Measurements from ENCODE around the gene CCNE1.

CCNE1 gene

DNA sequence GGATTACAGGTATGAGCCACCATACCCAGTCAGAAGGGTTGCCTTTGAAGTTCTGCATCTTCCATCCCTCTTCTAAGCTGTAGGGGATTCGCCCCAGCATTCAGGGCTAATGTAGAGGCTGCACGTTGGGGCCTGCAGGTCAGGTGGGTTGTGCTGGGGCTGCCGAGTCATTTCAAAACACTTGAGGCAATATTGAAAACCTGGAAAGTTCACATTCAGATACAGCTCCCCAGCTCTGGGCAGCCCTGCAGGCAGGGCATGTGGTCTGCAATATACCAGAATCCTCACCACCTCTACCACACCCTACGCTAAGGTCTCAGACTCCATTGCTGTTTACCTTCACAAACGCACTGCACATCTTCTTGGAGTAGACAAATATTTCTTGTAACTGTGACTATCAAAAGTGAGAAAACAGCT lies 24.6 kb downstream of the CCNE1 start:
- no peak for TF ChIP-seq SIN3A (IDR thresholded peaks at IDR 0.05; ENCODE audit: borderline replicate concordance, insufficient read depth, low read length)
- TF ChIP-seq, protein P1, sequence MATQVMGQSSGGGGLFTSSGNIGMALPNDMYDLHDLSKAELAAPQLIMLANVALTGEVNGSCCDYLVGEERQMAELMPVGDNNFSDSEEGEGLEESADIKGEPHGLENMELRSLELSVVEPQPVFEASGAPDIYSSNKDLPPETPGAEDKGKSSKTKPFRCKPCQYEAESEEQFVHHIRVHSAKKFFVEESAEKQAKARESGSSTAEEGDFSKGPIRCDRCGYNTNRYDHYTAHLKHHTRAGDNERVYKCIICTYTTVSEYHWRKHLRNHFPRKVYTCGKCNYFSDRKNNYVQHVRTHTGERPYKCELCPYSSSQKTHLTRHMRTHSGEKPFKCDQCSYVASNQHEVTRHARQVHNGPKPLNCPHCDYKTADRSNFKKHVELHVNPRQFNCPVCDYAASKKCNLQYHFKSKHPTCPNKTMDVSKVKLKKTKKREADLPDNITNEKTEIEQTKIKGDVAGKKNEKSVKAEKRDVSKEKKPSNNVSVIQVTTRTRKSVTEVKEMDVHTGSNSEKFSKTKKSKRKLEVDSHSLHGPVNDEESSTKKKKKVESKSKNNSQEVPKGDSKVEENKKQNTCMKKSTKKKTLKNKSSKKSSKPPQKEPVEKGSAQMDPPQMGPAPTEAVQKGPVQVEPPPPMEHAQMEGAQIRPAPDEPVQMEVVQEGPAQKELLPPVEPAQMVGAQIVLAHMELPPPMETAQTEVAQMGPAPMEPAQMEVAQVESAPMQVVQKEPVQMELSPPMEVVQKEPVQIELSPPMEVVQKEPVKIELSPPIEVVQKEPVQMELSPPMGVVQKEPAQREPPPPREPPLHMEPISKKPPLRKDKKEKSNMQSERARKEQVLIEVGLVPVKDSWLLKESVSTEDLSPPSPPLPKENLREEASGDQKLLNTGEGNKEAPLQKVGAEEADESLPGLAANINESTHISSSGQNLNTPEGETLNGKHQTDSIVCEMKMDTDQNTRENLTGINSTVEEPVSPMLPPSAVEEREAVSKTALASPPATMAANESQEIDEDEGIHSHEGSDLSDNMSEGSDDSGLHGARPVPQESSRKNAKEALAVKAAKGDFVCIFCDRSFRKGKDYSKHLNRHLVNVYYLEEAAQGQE (IDR thresholded peaks at IDR 0.05; ENCODE audit: insufficient read depth in 1 of 2, low read depth in 2 of 2, low read length in 2 of 2), result no peak
- no peak for TF ChIP-seq FOXP2 (optimal IDR thresholded peaks at IDR 0.05; ENCODE audit: borderline replicate concordance, extremely low read depth, extremely low read length, insufficient read depth)
- TF ChIP-seq TAF1 (IDR thresholded peaks at IDR 0.05; ENCODE audit: borderline replicate concordance, insufficient read depth, low read length), result no peak
- TF ChIP-seq POLR2AphosphoS5 (IDR thresholded peaks at IDR 0.05; ENCODE audit: low read depth, low read length), result no peak

DNA sequence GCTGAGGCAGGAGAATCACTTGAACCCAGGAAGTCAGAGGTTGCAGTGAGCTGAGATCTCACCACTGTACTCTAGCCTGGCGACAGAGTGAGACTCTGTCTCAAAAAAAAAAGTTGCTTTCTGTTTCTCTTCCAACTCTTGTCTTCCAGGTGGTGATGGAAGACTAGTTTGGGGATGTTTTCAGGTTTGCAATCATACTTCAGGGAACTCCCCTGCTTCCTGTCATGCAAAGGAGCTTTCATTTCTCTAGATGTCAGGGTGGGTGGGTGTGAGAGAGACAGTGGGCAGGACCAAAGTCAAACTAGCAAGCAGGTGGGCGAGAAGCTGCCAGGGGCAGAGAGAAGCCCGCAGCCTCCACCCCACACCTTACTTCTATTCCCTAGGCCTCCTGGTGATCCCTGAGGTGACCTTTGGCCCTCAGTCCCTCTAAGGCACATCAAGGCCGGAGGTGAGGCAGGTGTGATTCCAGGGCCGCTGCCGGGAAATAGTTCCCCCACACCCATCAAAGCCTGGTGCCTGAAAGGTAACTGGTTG lies 25.7 kb downstream of the CCNE1 start:
- TF ChIP-seq SIN3A (IDR thresholded peaks at IDR 0.05; ENCODE audit: borderline replicate concordance, insufficient read depth, low read length) (no peak), TAF1 (IDR thresholded peaks at IDR 0.05; ENCODE audit: borderline replicate concordance, insufficient read depth, low read length) (no peak), FOXP2 (optimal IDR thresholded peaks at IDR 0.05; ENCODE audit: borderline replicate concordance, extremely low read depth, extremely low read length, insufficient read depth) (no peak), POLR2AphosphoS5 (IDR thresholded peaks at IDR 0.05; ENCODE audit: low read depth, low read length) (no peak)
- TF ChIP-seq, protein P1 (IDR thresholded peaks at IDR 0.05; ENCODE audit: insufficient read depth in 1 of 2, low read depth in 2 of 2, low read length in 2 of 2), result no peak

DNA sequence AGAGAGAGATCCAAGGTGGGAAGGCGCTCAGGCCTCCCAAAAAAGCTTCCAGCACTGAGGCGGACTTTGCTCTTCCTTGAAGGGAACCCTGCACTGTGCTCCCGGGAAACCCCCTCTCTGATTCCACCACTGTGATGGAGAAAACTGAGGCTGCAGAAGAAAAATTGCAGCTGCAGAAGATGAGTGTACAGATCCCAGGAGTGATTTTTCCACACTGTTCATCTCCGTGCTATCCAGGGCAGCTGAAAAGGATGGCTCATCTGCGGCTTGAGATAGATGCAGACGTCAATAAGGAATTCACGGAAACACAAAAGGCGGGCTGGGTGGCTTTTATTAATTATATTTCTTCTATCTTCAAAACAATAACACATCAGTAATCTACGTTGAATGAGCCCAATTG lies 26.2 kb downstream of the CCNE1 start:
- TF ChIP-seq, protein P1 (IDR thresholded peaks at IDR 0.05; ENCODE audit: insufficient read depth in 1 of 2, low read depth in 2 of 2, low read length in 2 of 2), result no peak
- TF ChIP-seq TAF1 (IDR thresholded peaks at IDR 0.05; ENCODE audit: borderline replicate concordance, insufficient read depth, low read length), result no peak
- no peak for TF ChIP-seq POLR2AphosphoS5 (IDR thresholded peaks at IDR 0.05; ENCODE audit: low read depth, low read length)
- TF ChIP-seq FOXP2 (optimal IDR thresholded peaks at IDR 0.05; ENCODE audit: borderline replicate concordance, extremely low read depth, extremely low read length, insufficient read depth), result no peak
- TF ChIP-seq SIN3A (IDR thresholded peaks at IDR 0.05; ENCODE audit: borderline replicate concordance, insufficient read depth, low read length), result no peak

DNA sequence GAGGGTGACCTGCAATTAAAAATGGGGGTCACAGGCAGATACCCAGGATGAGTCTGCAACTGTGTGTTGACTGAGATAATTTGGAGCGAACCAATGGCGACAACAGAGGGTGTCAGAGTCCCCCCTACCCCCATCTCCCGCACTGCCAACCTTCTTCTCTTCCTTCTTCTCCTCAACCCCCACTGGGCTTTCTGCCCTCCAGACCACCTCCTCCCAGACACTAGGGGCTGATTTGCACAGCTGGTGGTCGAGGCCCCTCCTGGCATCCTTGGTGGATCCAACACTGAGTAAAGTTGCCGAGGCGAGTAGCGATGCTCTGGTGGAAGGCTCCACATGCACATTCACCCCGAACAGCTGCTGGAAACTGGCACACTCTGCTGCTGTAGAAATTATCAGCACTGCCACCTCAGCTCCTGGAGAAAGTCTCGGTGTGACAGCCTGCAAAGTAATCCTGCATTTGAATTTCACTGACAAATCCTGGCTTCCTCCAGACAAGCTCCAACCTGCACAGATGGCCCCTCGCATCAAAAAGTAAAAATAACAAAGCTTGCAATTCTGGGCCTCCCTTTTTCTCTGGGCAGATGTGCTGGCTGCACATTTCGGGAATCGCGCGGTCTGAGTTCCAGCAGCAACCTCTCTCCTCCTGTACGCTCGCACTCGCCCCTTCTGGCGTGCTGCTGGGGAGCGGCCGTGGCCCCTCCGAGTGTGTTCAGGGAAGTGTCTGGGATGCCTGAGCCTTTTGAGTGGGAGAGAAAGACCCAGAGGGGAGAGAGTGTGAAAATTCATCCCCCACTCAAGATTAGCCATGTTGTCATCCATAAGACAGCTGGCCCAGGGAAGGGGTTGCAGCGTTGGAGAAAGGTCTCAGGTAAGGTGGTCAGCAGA lies 28.5 kb downstream of the CCNE1 start:
- TF ChIP-seq SIN3A (IDR thresholded peaks at IDR 0.05; ENCODE audit: borderline replicate concordance, insufficient read depth, low read length), result no peak

DNA sequence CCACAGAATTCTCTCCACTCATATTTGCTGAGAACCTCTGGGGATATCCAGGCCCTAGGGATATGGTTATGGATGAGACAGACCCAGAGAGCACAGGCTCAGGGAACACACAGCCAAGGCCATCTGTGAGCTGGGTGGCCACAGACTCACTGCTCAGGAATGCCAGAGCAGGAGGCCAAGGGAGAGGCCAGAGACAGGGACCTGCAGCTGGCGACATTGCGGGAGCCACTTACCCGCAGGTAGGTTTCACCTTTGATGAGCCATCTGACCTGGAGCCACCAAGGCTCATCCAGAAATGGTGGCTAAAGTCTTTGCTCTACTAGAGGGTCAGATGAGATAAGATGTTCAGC lies 29.4 kb downstream of the CCNE1 start:
- TF ChIP-seq SIN3A (IDR thresholded peaks at IDR 0.05; ENCODE audit: borderline replicate concordance, insufficient read depth, low read length) (no peak), FOXP2 (optimal IDR thresholded peaks at IDR 0.05; ENCODE audit: borderline replicate concordance, extremely low read depth, extremely low read length, insufficient read depth) (no peak), TAF1 (IDR thresholded peaks at IDR 0.05; ENCODE audit: borderline replicate concordance, insufficient read depth, low read length) (no peak), POLR2AphosphoS5 (IDR thresholded peaks at IDR 0.05; ENCODE audit: low read depth, low read length) (no peak)
- TF ChIP-seq, protein P1 (IDR thresholded peaks at IDR 0.05; ENCODE audit: insufficient read depth in 1 of 2, low read depth in 2 of 2, low read length in 2 of 2), result no peak

Data from PFSK-1 (cell line).